ENCODE results near the gene USP47. TPM values are rescaled to one million over a fixed set of nuclear protein-coding genes. Genes with fewer than 3 reads are reported as not detected.

Gene USP47
- total RNA-seq, 4 donors from 2014 or later = 84.4 to 222 (median 97.6) TPM

DNA sequence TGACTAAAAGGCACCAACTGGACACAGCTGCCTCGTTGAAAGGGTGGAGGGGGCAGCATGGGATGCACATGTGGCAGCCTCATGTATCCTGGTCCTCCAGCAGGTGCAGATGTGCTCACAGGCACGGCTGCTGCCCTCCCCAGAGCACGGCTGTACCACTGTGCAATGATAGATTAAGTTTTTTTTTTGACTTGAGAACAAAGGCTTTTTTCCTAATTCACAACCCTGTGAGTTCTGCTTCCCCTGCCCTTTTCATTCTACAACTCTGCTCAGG is 155.2 kb downstream of the USP47 start:
- no peak overlapping the region for H3K4me3 ChIP-seq
- no peak for ATAC-seq
- no peak overlapping the region for H3K27ac ChIP-seq
- peaks cover 0 to 3% (median 0%) of the 10 kb centered on the region in 3 donors for H3K27me3 ChIP-seq
- H3K36me3 ChIP-seq = no peaks in the 10 kb centered on the region
- TF ChIP-seq POLR2A (IDR thresholded peaks at IDR 0.05) (no peak), CTCF (IDR thresholded peaks at IDR 0.05 in 4 of 5, conservative IDR thresholded peaks at IDR 0.05 in 1 of 5) (no peak)
- peaks cover 0 to 9% of the 10 kb centered on the region in 2 donors for H3K4me1 ChIP-seq
- no peaks in the 10 kb centered on the region for H3K9me3 ChIP-seq
- no peak for DNase-seq
- in situ Hi-C loops (cut with MboI; ENCODE audit: low sequenced_read_pairs in 4 of 4) = no loop called here
- intact Hi-C loops (cut with DNase I; ENCODE audit: low total_unique reads) = no loop called here

GRCh38 chr11:11998091-11998781 is 156.5 kb downstream of the USP47 start:
- no peak overlapping the region for H3K27ac ChIP-seq
- H3K4me3 ChIP-seq = no peak overlapping the region
- intact Hi-C loops (cut with DNase I; ENCODE audit: low total_unique reads) = no loop called here
- H3K4me1 ChIP-seq = peaks cover 0 to 9% of the 10 kb centered on the region in 2 donors
- in situ Hi-C loops (cut with MboI; ENCODE audit: low sequenced_read_pairs in 4 of 4) = no loop called here
- no peaks in the 10 kb centered on the region for H3K36me3 ChIP-seq
- peaks cover 0 to 3% (median 0%) of the 10 kb centered on the region in 3 donors for H3K27me3 ChIP-seq
- TF ChIP-seq CTCF (IDR thresholded peaks at IDR 0.05 in 4 of 5, conservative IDR thresholded peaks at IDR 0.05 in 1 of 5) (no peak), POLR2A (IDR thresholded peaks at IDR 0.05) (no peak)
- ATAC-seq (no peak), DNase-seq (no peak)
- H3K9me3 ChIP-seq = no peaks in the 10 kb centered on the region

DNA sequence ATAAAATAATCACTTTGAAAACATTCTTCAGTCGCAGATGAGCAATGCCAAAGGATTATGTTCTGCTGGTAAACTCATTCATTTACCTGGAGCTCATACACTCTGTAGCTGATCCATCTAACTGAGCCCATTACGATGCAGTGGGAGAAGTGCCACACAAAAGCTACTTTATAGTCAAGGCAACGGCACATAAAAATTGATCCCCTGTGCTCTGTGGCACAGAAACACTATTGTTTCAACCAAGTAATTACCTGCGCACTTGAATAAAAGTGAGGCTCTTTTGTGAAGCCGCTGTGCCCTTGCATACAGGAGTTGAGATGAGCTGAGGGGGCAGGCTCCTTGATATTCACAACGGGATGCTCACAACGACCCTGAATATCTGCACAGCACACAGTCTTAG is 159.4 kb downstream of the USP47 start:
- intact Hi-C loops (cut with DNase I; ENCODE audit: low total_unique reads) (no loop called here), in situ Hi-C loops (cut with MboI; ENCODE audit: low sequenced_read_pairs in 4 of 4) (no loop called here)
- Histone ChIP-seq H3K36me3 (no peaks in the 10 kb centered on the region), H3K4me3 (no peak overlapping the region), H3K4me1 (peaks cover 4 to 20% of the 10 kb centered on the region in 2 donors), H3K27ac (no peak overlapping the region), H3K27me3 (peaks cover under 1 to 9% (median 4%) of the 10 kb centered on the region in 3 donors), H3K9me3 (no peaks in the 10 kb centered on the region)
- TF ChIP-seq POLR2A (IDR thresholded peaks at IDR 0.05) (no peak), CTCF (IDR thresholded peaks at IDR 0.05 in 4 of 5, conservative IDR thresholded peaks at IDR 0.05 in 1 of 5) (no peak)
- ATAC-seq = no peak
- no peak for DNase-seq

GRCh38 chr11:12003336-12003735 is 161.6 kb downstream of the USP47 start:
- in situ Hi-C loops (cut with MboI; ENCODE audit: low sequenced_read_pairs in 4 of 4) (no loop called here), intact Hi-C loops (cut with DNase I; ENCODE audit: low total_unique reads) (no loop called here)
- Histone ChIP-seq H3K4me1 (peaks cover 11 to 20% of the 10 kb centered on the region in 2 donors), H3K36me3 (no peaks in the 10 kb centered on the region), H3K27me3 (peaks cover 17 to 24% (median 22%) of the 10 kb centered on the region in 3 donors), H3K27ac (no peak overlapping the region), H3K9me3 (no peaks in the 10 kb centered on the region), H3K4me3 (no peak overlapping the region)
- DNase-seq = no peak
- no peak for TF ChIP-seq CTCF (IDR thresholded peaks at IDR 0.05 in 4 of 5, conservative IDR thresholded peaks at IDR 0.05 in 1 of 5)
- TF ChIP-seq POLR2A (IDR thresholded peaks at IDR 0.05) = no peak
- ATAC-seq = no peak

GRCh38 chr11:12003815-12004214 is 162.0 kb downstream of the USP47 start:
- no peak overlapping the region for H3K27ac ChIP-seq
- H3K4me3 ChIP-seq = no peak overlapping the region
- no peaks in the 10 kb centered on the region for H3K36me3 ChIP-seq
- H3K4me1 ChIP-seq = peaks cover 13 to 20% of the 10 kb centered on the region in 2 donors
- intact Hi-C loops (cut with DNase I; ENCODE audit: low total_unique reads) (no loop called here), in situ Hi-C loops (cut with MboI; ENCODE audit: low sequenced_read_pairs in 4 of 4) (no loop called here)
- H3K27me3 ChIP-seq = peaks cover 21 to 27% (median 27%) of the 10 kb centered on the region in 3 donors
- TF ChIP-seq CTCF (IDR thresholded peaks at IDR 0.05 in 4 of 5, conservative IDR thresholded peaks at IDR 0.05 in 1 of 5) (no peak), POLR2A (IDR thresholded peaks at IDR 0.05) (no peak)
- no peak for DNase-seq
- no peak for ATAC-seq
- no peaks in the 10 kb centered on the region for H3K9me3 ChIP-seq

Measured in gastrocnemius medialis (tissue), 4 donors.